ENCODE data around the gene BRCA1. TPM values are rescaled to one million over a fixed set of nuclear protein-coding genes. Genes with fewer than 3 reads are reported as not detected.
"Not testable (repeated sequence)": the region's sequence is repeated elsewhere in the genome, so short reads cannot be mapped to it uniquely, and the experiment has no call there.

Gene BRCA1
- polyA plus RNA-seq, 3 donors = 0.87 to 2.6 (median 1.9) TPM

- H3K27ac ChIP-seq (ENCODE audit: low read depth in 1 of 2, low read length in 2 of 2) = no peak overlapping the region
- H3K4me2 ChIP-seq (replicated peaks; ENCODE audit: extremely low read depth, low read length, poor library complexity, severe bottlenecking) = no peak overlapping the region
- TF ChIP-seq, protein P1, sequence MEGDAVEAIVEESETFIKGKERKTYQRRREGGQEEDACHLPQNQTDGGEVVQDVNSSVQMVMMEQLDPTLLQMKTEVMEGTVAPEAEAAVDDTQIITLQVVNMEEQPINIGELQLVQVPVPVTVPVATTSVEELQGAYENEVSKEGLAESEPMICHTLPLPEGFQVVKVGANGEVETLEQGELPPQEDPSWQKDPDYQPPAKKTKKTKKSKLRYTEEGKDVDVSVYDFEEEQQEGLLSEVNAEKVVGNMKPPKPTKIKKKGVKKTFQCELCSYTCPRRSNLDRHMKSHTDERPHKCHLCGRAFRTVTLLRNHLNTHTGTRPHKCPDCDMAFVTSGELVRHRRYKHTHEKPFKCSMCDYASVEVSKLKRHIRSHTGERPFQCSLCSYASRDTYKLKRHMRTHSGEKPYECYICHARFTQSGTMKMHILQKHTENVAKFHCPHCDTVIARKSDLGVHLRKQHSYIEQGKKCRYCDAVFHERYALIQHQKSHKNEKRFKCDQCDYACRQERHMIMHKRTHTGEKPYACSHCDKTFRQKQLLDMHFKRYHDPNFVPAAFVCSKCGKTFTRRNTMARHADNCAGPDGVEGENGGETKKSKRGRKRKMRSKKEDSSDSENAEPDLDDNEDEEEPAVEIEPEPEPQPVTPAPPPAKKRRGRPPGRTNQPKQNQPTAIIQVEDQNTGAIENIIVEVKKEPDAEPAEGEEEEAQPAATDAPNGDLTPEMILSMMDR (IDR thresholded peaks at IDR 0.05) = no peak
- no peaks in the 10 kb centered on the region for H3K27me3 ChIP-seq (ENCODE audit: control insufficient read depth in 2 of 2, insufficient read depth in 2 of 2, low read length in 2 of 2)
- Mint-ChIP-seq H3K27me3 (ENCODE audit: low read depth in 3 of 3) (peaks cover 0 to 2% (median 2%) of the 10 kb centered on the region in 3 donors), H3K27ac (no peak overlapping the region), H3K9me3 (peaks cover 0 to 2% (median 0%) of the 10 kb centered on the region in 7 donors), H3K36me3 (peaks cover 33 to 50% of the 10 kb centered on the region in 2 donors), H3K4me3 (no peak overlapping the region), H3K4me1 (peaks cover 29% of the 10 kb centered on the region)
- no peak overlapping the region for H2AFZ ChIP-seq (ENCODE audit: insufficient read depth, low read depth, low read length, poor library complexity, severe bottlenecking)
- WGBS (ENCODE audit: insufficient coverage) = no CpG with 5 or more reads among the region's 2 CpGs
- H3K36me3 ChIP-seq (replicated peaks in 1 of 2; ENCODE audit: control insufficient read depth in 1 of 2, insufficient read depth in 2 of 2, low read length in 2 of 2) = peaks cover 7 to 34% of the 10 kb centered on the region in 2 donors
- no peak overlapping the region for H3K4me3 ChIP-seq (replicated peaks in 1 of 3; ENCODE audit: low read depth in 2 of 3, low read length in 3 of 3)
- intact Hi-C loops (cut with micrococcal nuclease) = no loop called here
- DNase-seq = no peak
- H3K9ac ChIP-seq (ENCODE audit: insufficient read depth, low read length, poor library complexity, severe bottlenecking) = no peak overlapping the region
- H3K79me2 ChIP-seq (ENCODE audit: insufficient read depth, low read length) = peaks cover 24% of the 10 kb centered on the region
- no peaks in the 10 kb centered on the region for H4K20me1 ChIP-seq (ENCODE audit: insufficient read depth, low read length)
- H3K4me1 ChIP-seq (ENCODE audit: control insufficient read depth in 1 of 2, insufficient read depth in 2 of 2, low read length in 2 of 2) = peaks cover 18 to 19% of the 10 kb centered on the region in 2 donors
- no peaks in the 10 kb centered on the region for H3K9me3 ChIP-seq (replicated peaks in 1 of 2; ENCODE audit: control insufficient read depth in 1 of 2, insufficient read depth in 1 of 2, low read length in 2 of 2)
Observed at GRCh38 chr17:43132117-43132516, 7.0 kb upstream of the BRCA1 start.

- peaks cover 48% of the 10 kb centered on the region for H3K79me2 ChIP-seq (ENCODE audit: insufficient read depth, low read length)
Observed at GRCh38 chr17:43129671-43130010, 4.5 kb upstream of the BRCA1 start.

DNA sequence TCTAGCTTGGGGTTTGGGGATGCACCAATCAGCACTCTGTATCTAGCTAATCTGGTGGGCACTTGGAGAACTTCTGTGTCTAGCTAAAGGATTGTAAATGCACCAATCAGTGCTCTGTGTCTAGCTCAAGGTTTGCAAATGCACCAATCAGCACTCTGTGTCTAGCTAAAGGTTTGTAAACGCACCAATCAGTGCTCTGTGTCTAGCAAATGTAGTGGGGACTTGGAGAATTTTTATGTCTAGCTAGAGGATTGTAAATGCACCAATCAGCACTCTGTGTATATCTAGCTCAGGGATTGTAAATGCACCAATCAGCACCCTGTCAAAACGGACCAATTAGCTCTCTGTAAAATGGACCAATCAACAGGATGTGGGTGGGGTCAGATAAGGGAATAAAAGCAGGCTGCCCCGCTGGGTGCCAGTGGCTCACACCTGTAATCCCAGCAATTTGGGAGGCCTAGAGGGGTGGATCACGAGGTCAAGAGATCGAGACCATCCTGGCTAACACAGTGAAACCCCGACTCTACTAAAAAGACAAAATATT, 2.2 kb upstream of the BRCA1 start:
- WGBS (ENCODE audit: insufficient coverage) = no CpG with 5 or more reads among the region's 6 CpGs
- H3K4me2 ChIP-seq (replicated peaks; ENCODE audit: extremely low read depth, low read length, poor library complexity, severe bottlenecking); H3K9me3 Mint-ChIP-seq; H3K4me3 Mint-ChIP-seq; H3K4me3 ChIP-seq (replicated peaks in 1 of 3; ENCODE audit: low read depth in 2 of 3, low read length in 3 of 3); H3K27ac ChIP-seq (ENCODE audit: low read depth in 1 of 2, low read length in 2 of 2); H3K9me3 ChIP-seq (replicated peaks in 1 of 2; ENCODE audit: control insufficient read depth in 1 of 2, insufficient read depth in 1 of 2, low read length in 2 of 2); H3K9ac ChIP-seq (ENCODE audit: insufficient read depth, low read length, poor library complexity, severe bottlenecking); H2AFZ ChIP-seq (ENCODE audit: insufficient read depth, low read depth, low read length, poor library complexity, severe bottlenecking); H3K27me3 ChIP-seq (ENCODE audit: control insufficient read depth in 2 of 2, insufficient read depth in 2 of 2, low read length in 2 of 2); H3K27me3 Mint-ChIP-seq (ENCODE audit: low read depth in 3 of 3); DNase-seq; H4K20me1 ChIP-seq (ENCODE audit: insufficient read depth, low read length): not testable (repeated sequence)
- H3K79me2 ChIP-seq (ENCODE audit: insufficient read depth, low read length) = peaks cover 58% of the 10 kb centered on the region
- intact Hi-C loops (cut with micrococcal nuclease) = loop anchor here (10.0 kb wide), 2 partner anchors 103 to 113 kb away; partner anchors contain the start of genes RND2 (in 1 of the 2) and VAT1 (in 1 of the 2)
- H3K4me1 ChIP-seq (ENCODE audit: control insufficient read depth in 1 of 2, insufficient read depth in 2 of 2, low read length in 2 of 2) = peaks cover 25 to 30% of the 10 kb centered on the region in 2 donors
- Mint-ChIP-seq H3K36me3 (peaks cover 13 to 27% of the 10 kb centered on the region in 2 donors), H3K27ac (peak overlapping the region in 3 of 7 donors; percentile 12 to 36 (median 26)), H3K4me1 (peaks cover 30% of the 10 kb centered on the region)
- peaks cover 5 to 14% of the 10 kb centered on the region in 2 donors for H3K36me3 ChIP-seq (replicated peaks in 1 of 2; ENCODE audit: control insufficient read depth in 1 of 2, insufficient read depth in 2 of 2, low read length in 2 of 2)

More at GRCh38 chr17:43129671-43130010, 4.5 kb upstream of the BRCA1 start:
- no peaks in the 10 kb centered on the region for H4K20me1 ChIP-seq (ENCODE audit: insufficient read depth, low read length)
- WGBS (ENCODE audit: insufficient coverage) = 36% methylated on average over 4 of the region's 11 CpGs
- H3K27me3 Mint-ChIP-seq (ENCODE audit: low read depth in 3 of 3) = peaks cover 0 to 4% (median 2%) of the 10 kb centered on the region in 3 donors
- H3K9me3 Mint-ChIP-seq = peaks cover 0 to 2% (median 0%) of the 10 kb centered on the region in 7 donors
- H3K36me3 ChIP-seq (replicated peaks in 1 of 2; ENCODE audit: control insufficient read depth in 1 of 2, insufficient read depth in 2 of 2, low read length in 2 of 2) = peaks cover 7 to 25% of the 10 kb centered on the region in 2 donors
- peak overlapping the region in 1 of 2 donors; percentile 67 for H3K4me3 Mint-ChIP-seq
- H3K9me3 ChIP-seq (replicated peaks in 1 of 2; ENCODE audit: control insufficient read depth in 1 of 2, insufficient read depth in 1 of 2, low read length in 2 of 2) = no peaks in the 10 kb centered on the region
- H3K4me2 ChIP-seq (replicated peaks; ENCODE audit: extremely low read depth, low read length, poor library complexity, severe bottlenecking) = no peak overlapping the region
- H3K4me3 ChIP-seq (replicated peaks in 1 of 3; ENCODE audit: low read depth in 2 of 3, low read length in 3 of 3) = no peak overlapping the region
- no peaks in the 10 kb centered on the region for H3K27me3 ChIP-seq (ENCODE audit: control insufficient read depth in 2 of 2, insufficient read depth in 2 of 2, low read length in 2 of 2)
- H3K9ac ChIP-seq (ENCODE audit: insufficient read depth, low read length, poor library complexity, severe bottlenecking) = peak overlapping the region; percentile 7
- no peak for DNase-seq
- peak overlapping the region in 5 of 7 donors; percentile 45 to 76 (median 76) for H3K27ac Mint-ChIP-seq
- no peak overlapping the region for H2AFZ ChIP-seq (ENCODE audit: insufficient read depth, low read depth, low read length, poor library complexity, severe bottlenecking)
- TF ChIP-seq, protein P1 (IDR thresholded peaks at IDR 0.05) = no peak
- H3K4me1 Mint-ChIP-seq = peaks cover 35% of the 10 kb centered on the region
- intact Hi-C loops (cut with micrococcal nuclease) = loop anchor here (10.0 kb wide), 2 partner anchors 105 to 115 kb away; partner anchors contain the start of genes RND2 (in 1 of the 2) and VAT1 (in 1 of the 2)
- peak overlapping the region in 1 of 2 donors; percentile 59 for H3K27ac ChIP-seq (ENCODE audit: low read depth in 1 of 2, low read length in 2 of 2)
- peaks cover 27 to 44% of the 10 kb centered on the region in 2 donors for H3K36me3 Mint-ChIP-seq
- H3K4me1 ChIP-seq (ENCODE audit: control insufficient read depth in 1 of 2, insufficient read depth in 2 of 2, low read length in 2 of 2) = peaks cover 29 to 35% of the 10 kb centered on the region in 2 donors
